ENCODE measurements around the gene MNT. TPM values are rescaled to one million over a fixed set of nuclear protein-coding genes. Genes with fewer than 3 reads are reported as not detected.

The MNT gene
- total RNA-seq, 1 experiment from 2014 or later = 32.1 TPM

DNA sequence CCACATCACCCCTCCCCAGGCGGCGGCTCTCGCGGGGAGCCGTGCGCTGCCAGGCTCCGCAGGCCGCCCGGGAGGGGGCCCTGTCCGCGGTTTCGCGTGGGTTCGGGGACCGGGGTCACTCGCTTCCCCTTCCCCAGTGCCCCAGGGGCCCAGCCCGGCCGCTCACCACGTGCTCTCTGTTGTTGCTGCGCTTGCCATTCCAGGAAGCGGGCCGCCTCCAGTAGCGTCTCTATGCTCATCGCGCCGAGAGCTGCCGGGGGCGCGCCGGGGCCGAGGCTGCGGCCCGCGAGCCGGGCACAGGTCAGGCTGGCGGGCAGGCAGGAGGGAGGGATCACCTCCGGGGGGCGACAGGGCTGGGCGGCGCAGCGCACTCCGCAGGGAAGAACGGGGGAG, 390 bp downstream of the MNT start:
- Histone ChIP-seq H3K27ac (ENCODE audit: low read depth, low read length, poor library complexity, severe bottlenecking) (peak overlapping the region; percentile 99), H3K4me3 (ENCODE audit: low read depth, low read length, poor library complexity, severe bottlenecking) (peak overlapping the region; percentile 96), H3K27me3 (replicated peaks; ENCODE audit: insufficient read depth, low read depth, low read length, poor library complexity) (no peaks in the 10 kb centered on the region), H3K36me3 (ENCODE audit: insufficient read depth, low read length, poor library complexity, severe bottlenecking) (no peaks in the 10 kb centered on the region), H3K4me1 (ENCODE audit: insufficient read depth, low read length, poor library complexity, severe bottlenecking) (peaks cover 72% of the 10 kb centered on the region), H3K9me3 (ENCODE audit: low read depth, low read length, poor library complexity, severe bottlenecking) (no peaks in the 10 kb centered on the region)
- TF ChIP-seq EZH2 (IDR thresholded peaks at IDR 0.05; ENCODE audit: borderline replicate concordance, low read depth, low read length, poor library complexity, severe bottlenecking) (no peak), CTCF (conservative IDR thresholded peaks at IDR 0.05; ENCODE audit: low read depth, low read length) (no peak)
- CTCF ChIA-PET = no interaction called here
- DNase-seq (ENCODE audit: low spot score) = peak; percentile 69
- TSS peak; percentile 68 for BruUV-seq (replicated peaks)
- intact Hi-C loops (cut with micrococcal nuclease; ENCODE audit: unreplicated experiment) = no loop called here
- POLR2A ChIA-PET (ENCODE audit: low non-redundant PET) = no interaction called here

- POLR2A ChIA-PET (ENCODE audit: low non-redundant PET) = interaction anchor here (0.7 kb wide), 1 partner anchor 508 kb away, joined by 22 read pairs; no protein-coding TSS in a partner anchor
- peak overlapping the region; percentile 96 for H3K4me3 ChIP-seq (ENCODE audit: low read depth, low read length, poor library complexity, severe bottlenecking)
- peak overlapping the region; percentile 99 for H3K27ac ChIP-seq (ENCODE audit: low read depth, low read length, poor library complexity, severe bottlenecking)
- TSS peak; percentile 84 for BruUV-seq (replicated peaks)
- TF ChIP-seq EZH2 (IDR thresholded peaks at IDR 0.05; ENCODE audit: borderline replicate concordance, low read depth, low read length, poor library complexity, severe bottlenecking) = no peak
- TF ChIP-seq CTCF (conservative IDR thresholded peaks at IDR 0.05; ENCODE audit: low read depth, low read length) = no peak
- no peaks in the 10 kb centered on the region for H3K36me3 ChIP-seq (ENCODE audit: insufficient read depth, low read length, poor library complexity, severe bottlenecking)
- no peaks in the 10 kb centered on the region for H3K9me3 ChIP-seq (ENCODE audit: low read depth, low read length, poor library complexity, severe bottlenecking)
- H3K27me3 ChIP-seq (replicated peaks; ENCODE audit: insufficient read depth, low read depth, low read length, poor library complexity) = no peaks in the 10 kb centered on the region
- peak; percentile 97 for DNase-seq (ENCODE audit: low spot score)
- intact Hi-C loops (cut with micrococcal nuclease; ENCODE audit: unreplicated experiment) = loop anchor here (5.0 kb wide), 1 partner anchor 192 kb away; the partner anchor contains the start of gene PAFAH1B1
- H3K4me1 ChIP-seq (ENCODE audit: insufficient read depth, low read length, poor library complexity, severe bottlenecking) = peaks cover 72% of the 10 kb centered on the region
- CTCF ChIA-PET = no interaction called here
Measured at GRCh38 chr17:2399572-2400473, 1.0 kb downstream of the MNT start.

DNA sequence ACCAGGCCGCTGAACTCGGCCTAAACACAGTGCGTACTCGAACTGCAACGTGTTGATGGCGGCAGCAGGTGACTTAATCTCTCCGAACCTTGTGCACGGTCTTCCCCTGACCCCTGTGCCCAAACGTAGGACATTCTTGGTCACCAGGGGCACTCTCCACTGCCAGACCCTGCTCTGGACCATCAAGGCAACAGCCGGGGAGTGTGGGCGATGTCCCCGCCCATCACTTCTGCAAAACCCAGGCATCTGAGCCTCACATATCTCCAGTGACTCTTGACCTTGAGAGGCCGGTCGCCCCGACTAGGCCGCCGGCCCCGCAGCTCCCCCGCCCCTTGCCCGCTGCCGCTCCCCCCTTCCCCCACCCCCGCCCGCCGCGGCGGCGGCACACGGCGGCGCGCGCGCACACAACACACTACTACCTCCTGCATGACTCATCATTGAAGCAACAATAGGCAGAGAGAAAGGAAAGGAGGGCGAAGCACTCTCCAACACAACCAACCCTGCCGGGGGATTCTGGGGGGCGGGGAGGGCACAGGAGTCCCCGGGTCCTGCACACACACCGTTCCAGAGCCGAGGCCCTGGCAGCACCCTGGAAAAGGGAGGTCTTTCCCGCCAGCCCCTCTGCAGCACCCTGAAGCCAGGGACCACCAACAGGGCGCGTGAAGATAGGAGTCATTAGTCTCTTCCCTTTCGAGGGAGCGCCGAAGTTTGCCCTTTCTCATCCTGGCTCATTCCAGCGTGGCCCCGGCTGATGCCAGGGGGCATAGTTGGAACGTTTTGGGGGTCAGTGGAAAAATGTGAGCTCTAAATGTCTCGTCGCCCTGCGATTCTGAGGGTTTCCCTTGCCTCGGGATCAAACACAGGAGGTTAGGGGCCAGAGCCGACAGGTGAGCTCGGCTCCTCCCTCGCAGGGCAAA, 1.9 kb downstream of the MNT start:
- Histone ChIP-seq H3K36me3 (ENCODE audit: insufficient read depth, low read length, poor library complexity, severe bottlenecking) (no peaks in the 10 kb centered on the region), H3K27me3 (replicated peaks; ENCODE audit: insufficient read depth, low read depth, low read length, poor library complexity) (no peaks in the 10 kb centered on the region), H3K4me3 (ENCODE audit: low read depth, low read length, poor library complexity, severe bottlenecking) (peak overlapping the region; percentile 96), H3K4me1 (ENCODE audit: insufficient read depth, low read length, poor library complexity, severe bottlenecking) (peaks cover 72% of the 10 kb centered on the region), H3K27ac (ENCODE audit: low read depth, low read length, poor library complexity, severe bottlenecking) (peak overlapping the region; percentile 99), H3K9me3 (ENCODE audit: low read depth, low read length, poor library complexity, severe bottlenecking) (no peaks in the 10 kb centered on the region)
- TF ChIP-seq CTCF (conservative IDR thresholded peaks at IDR 0.05; ENCODE audit: low read depth, low read length) (no peak), EZH2 (IDR thresholded peaks at IDR 0.05; ENCODE audit: borderline replicate concordance, low read depth, low read length, poor library complexity, severe bottlenecking) (no peak)
- intact Hi-C loops (cut with micrococcal nuclease; ENCODE audit: unreplicated experiment) = loop anchor here (5.0 kb wide), 1 partner anchor 193 kb away; the partner anchor contains the start of gene PAFAH1B1
- DNase-seq (ENCODE audit: low spot score) = peak; percentile 87
- BruUV-seq (replicated peaks) = no TSS peak
- ChIA-PET CTCF (no interaction called here), POLR2A (ENCODE audit: low non-redundant PET) (interaction anchor here (0.7 kb wide), 1 partner anchor 509 kb away, joined by 22 read pairs; no protein-coding TSS in a partner anchor)

Measured in A673 (cell line).